ENCODE measurements around the gene PROSER1.

DNA sequence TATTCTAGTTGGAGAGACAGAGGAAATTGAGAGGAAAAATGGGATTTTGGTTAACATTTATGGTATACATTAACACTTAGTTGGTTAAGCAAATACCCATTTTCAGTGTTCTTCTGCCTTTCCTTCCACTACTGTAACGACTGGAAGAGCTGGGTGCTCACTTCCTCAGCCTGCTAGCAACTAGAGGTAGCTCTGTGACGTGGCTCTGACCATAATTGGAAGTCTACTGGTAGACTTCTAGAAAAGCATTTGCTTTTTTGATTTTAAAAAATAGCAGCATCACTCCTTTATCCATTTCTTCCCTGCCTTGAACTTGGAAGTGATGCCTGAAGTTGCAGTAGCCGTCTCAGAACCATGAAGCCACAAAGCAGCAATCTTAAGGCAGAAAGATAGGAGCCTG is 16.2 kb upstream of the PROSER1 start:
- TF ChIP-seq, protein P1, sequence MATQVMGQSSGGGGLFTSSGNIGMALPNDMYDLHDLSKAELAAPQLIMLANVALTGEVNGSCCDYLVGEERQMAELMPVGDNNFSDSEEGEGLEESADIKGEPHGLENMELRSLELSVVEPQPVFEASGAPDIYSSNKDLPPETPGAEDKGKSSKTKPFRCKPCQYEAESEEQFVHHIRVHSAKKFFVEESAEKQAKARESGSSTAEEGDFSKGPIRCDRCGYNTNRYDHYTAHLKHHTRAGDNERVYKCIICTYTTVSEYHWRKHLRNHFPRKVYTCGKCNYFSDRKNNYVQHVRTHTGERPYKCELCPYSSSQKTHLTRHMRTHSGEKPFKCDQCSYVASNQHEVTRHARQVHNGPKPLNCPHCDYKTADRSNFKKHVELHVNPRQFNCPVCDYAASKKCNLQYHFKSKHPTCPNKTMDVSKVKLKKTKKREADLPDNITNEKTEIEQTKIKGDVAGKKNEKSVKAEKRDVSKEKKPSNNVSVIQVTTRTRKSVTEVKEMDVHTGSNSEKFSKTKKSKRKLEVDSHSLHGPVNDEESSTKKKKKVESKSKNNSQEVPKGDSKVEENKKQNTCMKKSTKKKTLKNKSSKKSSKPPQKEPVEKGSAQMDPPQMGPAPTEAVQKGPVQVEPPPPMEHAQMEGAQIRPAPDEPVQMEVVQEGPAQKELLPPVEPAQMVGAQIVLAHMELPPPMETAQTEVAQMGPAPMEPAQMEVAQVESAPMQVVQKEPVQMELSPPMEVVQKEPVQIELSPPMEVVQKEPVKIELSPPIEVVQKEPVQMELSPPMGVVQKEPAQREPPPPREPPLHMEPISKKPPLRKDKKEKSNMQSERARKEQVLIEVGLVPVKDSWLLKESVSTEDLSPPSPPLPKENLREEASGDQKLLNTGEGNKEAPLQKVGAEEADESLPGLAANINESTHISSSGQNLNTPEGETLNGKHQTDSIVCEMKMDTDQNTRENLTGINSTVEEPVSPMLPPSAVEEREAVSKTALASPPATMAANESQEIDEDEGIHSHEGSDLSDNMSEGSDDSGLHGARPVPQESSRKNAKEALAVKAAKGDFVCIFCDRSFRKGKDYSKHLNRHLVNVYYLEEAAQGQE (IDR thresholded peaks at IDR 0.05; ENCODE audit: insufficient read depth in 1 of 2, low read depth in 2 of 2, low read length in 2 of 2): no peak
- no peak for TF ChIP-seq POLR2AphosphoS5 (IDR thresholded peaks at IDR 0.05; ENCODE audit: low read depth, low read length)
- no peak for TF ChIP-seq TAF1 (IDR thresholded peaks at IDR 0.05; ENCODE audit: borderline replicate concordance, insufficient read depth, low read length)
